GM12873 (cell line): ENCODE data around the gene RHCG.

Source experiments
- TF ChIP-seq, protein P1 (sequence below): IDR thresholded peaks from 2 replicates; pipeline ENCODE4 v1.5.1; 2012; ENCODE audit warnings: low read depth, mild to moderate bottlenecking, moderate library complexity, low read length, control low read depth; ENCODE audit not compliant: insufficient read depth; ENCODE audit errors: missing control alignments

Gene RHCG

DNA sequence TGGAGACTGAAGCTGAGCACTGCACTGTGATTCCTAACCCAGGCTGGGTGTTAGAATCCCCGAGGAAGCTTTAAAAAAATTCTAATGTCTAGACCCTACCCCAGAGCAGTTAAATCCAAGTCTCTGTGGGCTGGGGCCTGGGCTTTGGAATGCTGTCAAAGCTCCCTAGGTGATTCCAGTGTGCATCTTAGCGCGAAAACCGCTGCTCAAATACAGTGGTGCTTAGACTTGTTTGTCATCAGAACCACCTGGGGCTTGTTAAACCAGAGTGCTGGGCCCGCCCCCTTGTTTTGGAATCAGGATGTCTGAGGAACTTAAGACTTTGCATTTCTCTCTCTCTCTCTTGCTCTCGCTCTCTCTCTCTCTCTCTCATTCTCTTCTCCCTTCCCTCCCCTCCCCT is 20.7 kb downstream of the RHCG start:
- TF ChIP-seq, protein P1, sequence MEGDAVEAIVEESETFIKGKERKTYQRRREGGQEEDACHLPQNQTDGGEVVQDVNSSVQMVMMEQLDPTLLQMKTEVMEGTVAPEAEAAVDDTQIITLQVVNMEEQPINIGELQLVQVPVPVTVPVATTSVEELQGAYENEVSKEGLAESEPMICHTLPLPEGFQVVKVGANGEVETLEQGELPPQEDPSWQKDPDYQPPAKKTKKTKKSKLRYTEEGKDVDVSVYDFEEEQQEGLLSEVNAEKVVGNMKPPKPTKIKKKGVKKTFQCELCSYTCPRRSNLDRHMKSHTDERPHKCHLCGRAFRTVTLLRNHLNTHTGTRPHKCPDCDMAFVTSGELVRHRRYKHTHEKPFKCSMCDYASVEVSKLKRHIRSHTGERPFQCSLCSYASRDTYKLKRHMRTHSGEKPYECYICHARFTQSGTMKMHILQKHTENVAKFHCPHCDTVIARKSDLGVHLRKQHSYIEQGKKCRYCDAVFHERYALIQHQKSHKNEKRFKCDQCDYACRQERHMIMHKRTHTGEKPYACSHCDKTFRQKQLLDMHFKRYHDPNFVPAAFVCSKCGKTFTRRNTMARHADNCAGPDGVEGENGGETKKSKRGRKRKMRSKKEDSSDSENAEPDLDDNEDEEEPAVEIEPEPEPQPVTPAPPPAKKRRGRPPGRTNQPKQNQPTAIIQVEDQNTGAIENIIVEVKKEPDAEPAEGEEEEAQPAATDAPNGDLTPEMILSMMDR = no peak

GRCh38 chr15:89472785-89473256 is 23.6 kb downstream of the RHCG start:
- TF ChIP-seq, protein P1 = peak; percentile 97

DNA sequence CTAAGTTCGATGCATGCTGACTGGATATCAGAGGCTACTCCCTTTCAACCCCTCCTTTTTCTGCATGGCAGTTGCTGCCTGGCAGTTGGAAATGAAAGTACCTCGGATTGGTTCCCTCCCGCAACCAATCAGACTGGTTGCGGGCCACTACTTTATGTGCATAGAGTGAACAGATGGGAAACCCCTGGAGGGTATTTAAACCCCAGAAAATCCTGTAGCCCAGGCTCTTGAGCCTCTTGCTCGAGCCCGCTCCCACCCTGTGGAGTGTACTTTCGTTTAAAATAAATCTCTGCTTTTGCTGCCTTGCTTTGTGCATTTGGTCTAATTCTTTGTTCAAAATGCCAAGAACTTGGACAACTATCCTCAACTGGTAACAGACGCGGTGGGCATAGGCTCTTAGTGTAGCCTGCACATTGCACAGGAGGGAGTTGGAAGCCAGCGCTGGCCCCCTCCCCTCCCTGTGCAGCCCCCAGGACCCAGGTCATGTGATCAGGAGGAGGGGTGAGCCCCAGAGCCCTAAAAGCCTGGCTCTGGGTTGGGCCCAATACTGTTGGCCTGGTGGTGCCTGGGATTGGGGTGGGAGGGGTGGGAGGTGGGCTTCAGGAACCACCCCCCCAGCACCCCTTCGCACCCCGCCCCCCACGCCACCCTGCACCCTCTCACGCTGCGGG is 26.8 kb downstream of the RHCG start:
- TF ChIP-seq, protein P1 = no peak

GRCh38 chr15:89463113-89463512 is 33.3 kb downstream of the RHCG start:
- TF ChIP-seq, protein P1 = no peak

DNA sequence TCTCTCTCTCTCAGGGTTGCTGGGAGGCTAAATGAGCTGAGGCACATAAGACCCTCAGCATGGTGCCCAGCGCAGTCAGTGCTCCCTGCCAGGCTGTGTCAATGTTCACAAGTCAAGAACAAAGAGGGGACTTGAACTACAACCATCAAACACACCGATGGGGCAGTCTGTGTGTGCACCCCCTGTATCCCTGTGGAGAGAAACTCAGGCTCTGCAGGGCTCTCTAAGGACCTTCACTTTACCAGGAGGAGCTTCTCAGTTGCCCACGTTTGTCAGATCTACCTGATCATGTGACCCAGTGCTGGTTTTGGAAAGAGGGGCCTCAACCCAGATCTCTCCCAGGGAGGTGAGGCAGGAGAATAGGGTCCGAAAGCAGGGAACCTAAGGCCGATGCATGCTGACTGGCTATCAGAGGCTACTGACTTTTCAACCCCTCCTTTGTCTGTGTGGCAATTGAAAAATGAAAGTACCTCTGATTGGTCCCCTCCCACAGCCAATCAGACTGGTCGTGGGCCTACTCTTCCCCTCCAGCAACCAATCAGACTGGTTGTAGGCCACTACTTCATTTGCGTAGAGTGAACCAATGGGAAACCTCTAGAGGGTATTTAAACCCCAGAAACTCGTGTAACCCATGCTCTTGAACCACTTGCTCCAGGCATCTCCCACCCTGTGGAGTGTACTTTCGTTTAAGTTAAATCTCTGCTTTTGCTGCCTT is 34.0 kb downstream of the RHCG start:
- TF ChIP-seq, protein P1 = no peak

- TF ChIP-seq, protein P1 = no peak
Measured at GRCh38 chr15:89461386-89461785, 35.0 kb downstream of the RHCG start.

GRCh38 chr15:89460048-89460447 is 36.3 kb downstream of the RHCG start:
- TF ChIP-seq, protein P1 = no peak
